ENCODE results near the gene NBEA. TPM values are rescaled to one million over a fixed set of nuclear protein-coding genes. Genes with fewer than 3 reads are reported as not detected.

Gene NBEA
- total RNA-seq, 1 experiment from 2014 or later = 3.3 TPM

- H3K9me3 Mint-ChIP-seq (ENCODE audit: unreplicated experiment) = no peaks in the 10 kb centered on the region
- POLR2A ChIA-PET = no interaction called here
- BruUV-seq (replicated peaks) = no TSS peak
- no peak overlapping the region for H3K27ac Mint-ChIP-seq (ENCODE audit: low read depth, unreplicated experiment)
- H3K36me3 Mint-ChIP-seq (ENCODE audit: insufficient read depth, unreplicated experiment) = no peaks in the 10 kb centered on the region
- CTCF ChIA-PET = interaction anchor here (1.0 kb wide), 1 partner anchor 39 kb away, joined by 4 read pairs; no protein-coding TSS in a partner anchor
- intact Hi-C loops (cut with micrococcal nuclease) = no loop called here
- H3K4me1 Mint-ChIP-seq (ENCODE audit: insufficient read depth, unreplicated experiment) = no peaks in the 10 kb centered on the region
- no peaks in the 10 kb centered on the region for H3K27me3 Mint-ChIP-seq (ENCODE audit: insufficient read depth, unreplicated experiment)
- TF ChIP-seq, protein P1, sequence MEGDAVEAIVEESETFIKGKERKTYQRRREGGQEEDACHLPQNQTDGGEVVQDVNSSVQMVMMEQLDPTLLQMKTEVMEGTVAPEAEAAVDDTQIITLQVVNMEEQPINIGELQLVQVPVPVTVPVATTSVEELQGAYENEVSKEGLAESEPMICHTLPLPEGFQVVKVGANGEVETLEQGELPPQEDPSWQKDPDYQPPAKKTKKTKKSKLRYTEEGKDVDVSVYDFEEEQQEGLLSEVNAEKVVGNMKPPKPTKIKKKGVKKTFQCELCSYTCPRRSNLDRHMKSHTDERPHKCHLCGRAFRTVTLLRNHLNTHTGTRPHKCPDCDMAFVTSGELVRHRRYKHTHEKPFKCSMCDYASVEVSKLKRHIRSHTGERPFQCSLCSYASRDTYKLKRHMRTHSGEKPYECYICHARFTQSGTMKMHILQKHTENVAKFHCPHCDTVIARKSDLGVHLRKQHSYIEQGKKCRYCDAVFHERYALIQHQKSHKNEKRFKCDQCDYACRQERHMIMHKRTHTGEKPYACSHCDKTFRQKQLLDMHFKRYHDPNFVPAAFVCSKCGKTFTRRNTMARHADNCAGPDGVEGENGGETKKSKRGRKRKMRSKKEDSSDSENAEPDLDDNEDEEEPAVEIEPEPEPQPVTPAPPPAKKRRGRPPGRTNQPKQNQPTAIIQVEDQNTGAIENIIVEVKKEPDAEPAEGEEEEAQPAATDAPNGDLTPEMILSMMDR (IDR thresholded peaks at IDR 0.05; ENCODE audit: unreplicated experiment) = no peak
- DNase-seq (ENCODE audit: unreplicated experiment) = no peak
- no peak overlapping the region for H3K4me3 Mint-ChIP-seq (ENCODE audit: unreplicated experiment)
Observed at GRCh38 chr13:34899888-34900287, 42.2 kb upstream of the NBEA start.

- ChIA-PET CTCF (interaction anchor here (1.0 kb wide), 1 partner anchor 39 kb away, joined by 4 read pairs; no protein-coding TSS in a partner anchor), POLR2A (no interaction called here)
- Mint-ChIP-seq H3K4me1 (ENCODE audit: insufficient read depth, unreplicated experiment) (no peaks in the 10 kb centered on the region), H3K27me3 (ENCODE audit: insufficient read depth, unreplicated experiment) (no peaks in the 10 kb centered on the region), H3K27ac (ENCODE audit: low read depth, unreplicated experiment) (no peak overlapping the region), H3K36me3 (ENCODE audit: insufficient read depth, unreplicated experiment) (no peaks in the 10 kb centered on the region), H3K9me3 (ENCODE audit: unreplicated experiment) (no peaks in the 10 kb centered on the region), H3K4me3 (ENCODE audit: unreplicated experiment) (no peak overlapping the region)
- no TSS peak for BruUV-seq (replicated peaks)
- TF ChIP-seq, protein P1 (IDR thresholded peaks at IDR 0.05; ENCODE audit: unreplicated experiment) = no peak
- no peak for DNase-seq (ENCODE audit: unreplicated experiment)
- intact Hi-C loops (cut with micrococcal nuclease) = no loop called here
Observed at GRCh38 chr13:34900288-34900739, 41.8 kb upstream of the NBEA start.

- no peaks in the 10 kb centered on the region for H3K27me3 Mint-ChIP-seq (ENCODE audit: insufficient read depth, unreplicated experiment)
- intact Hi-C loops (cut with micrococcal nuclease) = no loop called here
- no peaks in the 10 kb centered on the region for H3K9me3 Mint-ChIP-seq (ENCODE audit: unreplicated experiment)
- POLR2A ChIA-PET = no interaction called here
- no peaks in the 10 kb centered on the region for H3K4me1 Mint-ChIP-seq (ENCODE audit: insufficient read depth, unreplicated experiment)
- no peak overlapping the region for H3K4me3 Mint-ChIP-seq (ENCODE audit: unreplicated experiment)
- TF ChIP-seq, protein P1 (IDR thresholded peaks at IDR 0.05; ENCODE audit: unreplicated experiment) = no peak
- DNase-seq (ENCODE audit: unreplicated experiment) = no peak
- H3K27ac Mint-ChIP-seq (ENCODE audit: low read depth, unreplicated experiment) = no peak overlapping the region
- no TSS peak for BruUV-seq (replicated peaks)
- CTCF ChIA-PET = no interaction called here
- H3K36me3 Mint-ChIP-seq (ENCODE audit: insufficient read depth, unreplicated experiment) = no peaks in the 10 kb centered on the region
Observed at GRCh38 chr13:34901572-34901971, 40.5 kb upstream of the NBEA start.

DNA sequence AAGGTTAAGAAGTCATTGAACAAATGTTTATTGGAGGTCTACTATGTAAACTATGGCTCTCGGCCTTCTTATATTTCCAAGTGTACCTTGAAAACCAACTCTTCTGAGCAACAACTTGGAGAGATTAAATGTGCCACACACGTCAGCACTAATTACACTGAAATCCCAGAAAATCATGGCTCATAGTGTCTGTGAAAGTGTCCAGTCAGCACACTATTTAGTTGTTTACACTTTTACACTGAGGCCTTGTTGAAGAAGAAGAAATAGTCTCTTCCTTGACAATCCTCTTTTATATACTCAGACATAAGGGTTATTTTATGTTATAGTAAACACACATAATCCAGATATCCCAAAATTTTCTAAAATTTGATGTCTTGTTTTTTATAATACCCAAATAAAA is 30.9 kb upstream of the NBEA start:
- H3K27ac Mint-ChIP-seq (ENCODE audit: low read depth, unreplicated experiment) = no peak overlapping the region
- peaks cover 17% of the 10 kb centered on the region for H3K27me3 Mint-ChIP-seq (ENCODE audit: insufficient read depth, unreplicated experiment)
- no peaks in the 10 kb centered on the region for H3K4me1 Mint-ChIP-seq (ENCODE audit: insufficient read depth, unreplicated experiment)
- CTCF ChIA-PET = no interaction called here
- H3K9me3 Mint-ChIP-seq (ENCODE audit: unreplicated experiment) = peaks cover 23% of the 10 kb centered on the region
- POLR2A ChIA-PET = no interaction called here
- no peak overlapping the region for H3K4me3 Mint-ChIP-seq (ENCODE audit: unreplicated experiment)
- BruUV-seq (replicated peaks) = no TSS peak
- intact Hi-C loops (cut with micrococcal nuclease) = no loop called here
- no peak for DNase-seq (ENCODE audit: unreplicated experiment)
- TF ChIP-seq, protein P1 (IDR thresholded peaks at IDR 0.05; ENCODE audit: unreplicated experiment) = no peak
- H3K36me3 Mint-ChIP-seq (ENCODE audit: insufficient read depth, unreplicated experiment) = no peaks in the 10 kb centered on the region

Measured in MCF 10A (cell line).